ENCODE measurements around the gene CPA5.

Gene CPA5

DNA sequence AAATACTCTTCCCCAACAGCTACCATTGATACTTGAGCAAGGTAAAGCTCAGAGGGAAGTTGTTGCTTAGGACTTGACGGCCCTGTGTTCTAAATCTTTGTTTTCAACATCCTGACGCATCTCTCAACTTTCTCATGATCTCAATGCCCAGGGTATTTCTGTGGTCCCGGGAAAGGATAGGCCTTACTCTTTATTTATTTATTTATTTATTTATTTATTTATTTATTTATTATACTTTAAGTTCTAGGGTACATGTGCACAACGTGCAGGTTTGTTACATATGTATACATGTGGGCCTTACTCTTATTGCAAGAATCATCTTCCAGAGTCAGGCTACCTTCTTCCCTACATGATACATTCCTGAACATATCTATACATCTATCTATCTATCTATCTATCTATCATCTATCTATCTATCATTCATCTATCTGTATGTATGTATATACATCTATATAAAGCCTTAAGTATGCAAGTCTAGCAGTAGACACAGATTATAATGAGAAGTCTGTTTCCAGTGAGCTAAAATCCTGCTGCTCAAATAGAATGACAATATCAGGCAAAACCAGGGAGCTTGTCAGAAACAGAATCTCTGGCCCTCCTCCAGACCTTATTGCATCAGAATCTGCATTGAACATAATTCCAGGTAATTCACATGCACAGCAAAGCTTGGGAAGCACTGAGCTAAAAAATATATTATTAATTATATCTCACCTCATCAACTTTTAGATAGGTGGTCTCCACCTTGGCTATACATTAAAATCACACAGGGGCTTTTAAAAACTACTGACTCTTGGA lies 12.2 kb upstream of the CPA5 start:
- DNase-seq (ENCODE audit: low spot score) = no peak

- DNase-seq (ENCODE audit: low spot score) = no peak
These were observed 10.8 kb upstream of the CPA5 start for GRCh38 chr7:130333832-130334231.

DNA sequence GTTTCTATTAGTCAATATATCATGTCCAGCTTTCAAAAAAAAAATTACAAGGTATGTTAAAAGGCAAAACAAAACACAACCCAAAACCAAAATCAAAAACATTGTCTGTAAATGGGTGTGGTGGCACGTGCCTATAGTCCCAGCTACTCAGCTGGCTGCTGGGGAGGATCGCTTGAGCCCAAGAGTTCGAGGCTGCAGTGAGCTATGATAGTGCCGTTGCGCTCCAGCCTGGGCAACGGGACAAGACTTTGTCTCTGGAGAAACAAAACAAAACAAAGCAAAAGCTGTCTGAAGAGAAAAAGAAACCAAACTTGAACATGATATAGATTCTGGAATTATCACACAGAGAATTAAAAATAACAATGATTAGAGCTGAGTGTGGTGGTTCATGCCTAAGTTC lies 10.3 kb upstream of the CPA5 start:
- DNase-seq (ENCODE audit: low spot score) = no peak

DNA sequence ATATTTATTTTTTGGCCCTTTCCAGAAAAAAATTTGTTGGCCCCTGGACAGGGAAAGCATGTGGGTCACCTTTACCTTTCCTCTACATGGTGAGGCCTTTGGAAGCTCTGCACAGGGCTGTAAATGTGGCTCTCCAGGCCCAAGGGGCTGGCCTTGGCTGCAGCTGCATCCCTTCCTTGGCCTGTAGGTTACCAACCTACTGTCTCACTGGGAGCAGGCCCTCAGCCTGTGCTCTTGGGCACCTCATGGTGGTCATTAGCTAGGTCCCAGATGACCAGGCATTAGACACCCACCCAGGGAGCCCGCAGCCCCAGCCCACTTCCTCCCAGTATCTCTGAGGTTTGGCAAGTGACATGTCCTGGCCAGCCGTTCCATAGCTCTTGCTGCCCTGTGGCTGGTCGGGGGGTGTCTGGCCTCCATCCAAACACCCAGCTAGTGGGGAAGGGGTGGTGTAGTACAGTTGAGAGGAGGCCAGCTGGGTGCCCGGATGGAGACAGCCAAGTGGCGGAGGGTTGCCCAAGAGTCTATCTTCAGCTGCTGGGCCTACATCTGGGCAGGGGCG lies 7.1 kb upstream of the CPA5 start:
- no peak for DNase-seq (ENCODE audit: low spot score)

- DNase-seq (ENCODE audit: low spot score) = no peak
These were observed 6.4 kb upstream of the CPA5 start for GRCh38 chr7:130338233-130338632.

GRCh38 chr7:130341882-130342281 lies 2.7 kb upstream of the CPA5 start:
- DNase-seq (ENCODE audit: low spot score) = no peak

DNA sequence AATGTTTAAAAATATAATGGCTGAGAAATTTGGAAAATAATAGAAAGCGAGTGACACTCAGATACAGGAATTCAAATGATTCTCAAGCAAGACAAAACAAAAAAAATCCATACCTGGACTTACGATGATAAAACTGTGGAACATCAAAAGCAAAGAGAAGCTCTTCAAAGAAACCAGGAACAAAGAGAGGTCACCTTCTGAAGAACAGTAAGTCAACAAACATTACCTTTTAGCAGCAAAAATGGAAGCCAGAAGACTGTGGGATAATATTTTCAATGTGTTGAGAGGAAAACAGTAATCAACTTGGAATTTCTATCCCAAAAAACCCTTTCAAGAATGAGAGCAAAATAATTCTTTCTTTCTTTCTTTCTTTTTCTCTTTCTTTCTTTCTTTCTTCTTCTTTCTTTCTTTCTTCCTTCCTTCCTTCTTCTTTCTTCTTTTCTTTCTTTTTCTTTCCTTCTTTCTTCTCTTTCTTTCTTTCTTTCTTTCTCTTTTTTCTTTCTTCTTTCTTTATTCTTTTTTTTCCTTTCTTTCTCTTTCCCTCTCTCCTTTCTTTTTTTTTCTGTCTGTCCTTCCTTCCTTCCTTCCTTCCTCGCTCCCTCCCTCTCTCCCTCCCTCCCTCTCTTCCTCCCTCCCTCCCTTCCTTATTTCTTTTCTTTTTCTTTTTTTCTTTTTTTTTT lies 1.8 kb upstream of the CPA5 start:
- no peak for DNase-seq (ENCODE audit: low spot score)

DNA sequence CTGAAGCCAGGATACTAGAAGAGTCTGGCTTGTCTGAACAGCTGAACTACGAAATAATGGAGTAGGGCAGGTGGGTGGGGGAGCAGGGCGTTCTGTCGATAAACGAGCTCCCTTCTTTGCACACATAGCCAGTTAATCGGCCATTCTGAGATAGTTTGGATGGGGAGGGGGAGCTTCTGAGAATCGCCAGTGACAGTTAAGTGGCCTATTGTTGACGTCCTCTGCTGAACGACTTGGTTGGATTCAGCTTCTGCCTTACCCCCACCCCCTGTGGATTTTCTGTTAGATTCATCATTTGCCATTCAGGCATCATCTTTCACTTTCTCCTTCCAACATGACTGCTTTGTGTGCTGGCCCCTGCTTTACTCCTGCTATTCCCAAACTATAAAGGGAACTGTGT lies 520 bp downstream of the CPA5 start:
- DNase-seq (ENCODE audit: low spot score) = no peak

DNA sequence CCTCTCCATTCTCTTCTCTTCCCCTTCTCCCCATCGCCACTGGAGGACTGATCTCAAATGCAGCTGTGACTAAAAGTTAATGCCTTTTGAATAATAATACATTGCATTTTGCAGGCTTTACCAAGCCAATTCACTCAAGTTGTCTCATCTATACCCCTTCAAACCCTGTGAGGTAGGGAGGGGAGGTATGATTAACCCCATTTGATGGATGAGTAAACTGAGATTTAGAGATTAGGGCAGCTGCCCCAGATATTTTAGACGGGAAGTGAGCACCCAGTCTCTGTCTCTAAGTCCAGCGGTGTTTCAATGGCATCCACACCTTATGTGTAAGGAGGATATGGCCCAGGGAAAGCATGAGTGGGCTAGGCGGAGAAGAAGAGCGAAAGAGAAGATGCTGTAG lies 1.1 kb downstream of the CPA5 start:
- no peak for DNase-seq (ENCODE audit: low spot score)

DNA sequence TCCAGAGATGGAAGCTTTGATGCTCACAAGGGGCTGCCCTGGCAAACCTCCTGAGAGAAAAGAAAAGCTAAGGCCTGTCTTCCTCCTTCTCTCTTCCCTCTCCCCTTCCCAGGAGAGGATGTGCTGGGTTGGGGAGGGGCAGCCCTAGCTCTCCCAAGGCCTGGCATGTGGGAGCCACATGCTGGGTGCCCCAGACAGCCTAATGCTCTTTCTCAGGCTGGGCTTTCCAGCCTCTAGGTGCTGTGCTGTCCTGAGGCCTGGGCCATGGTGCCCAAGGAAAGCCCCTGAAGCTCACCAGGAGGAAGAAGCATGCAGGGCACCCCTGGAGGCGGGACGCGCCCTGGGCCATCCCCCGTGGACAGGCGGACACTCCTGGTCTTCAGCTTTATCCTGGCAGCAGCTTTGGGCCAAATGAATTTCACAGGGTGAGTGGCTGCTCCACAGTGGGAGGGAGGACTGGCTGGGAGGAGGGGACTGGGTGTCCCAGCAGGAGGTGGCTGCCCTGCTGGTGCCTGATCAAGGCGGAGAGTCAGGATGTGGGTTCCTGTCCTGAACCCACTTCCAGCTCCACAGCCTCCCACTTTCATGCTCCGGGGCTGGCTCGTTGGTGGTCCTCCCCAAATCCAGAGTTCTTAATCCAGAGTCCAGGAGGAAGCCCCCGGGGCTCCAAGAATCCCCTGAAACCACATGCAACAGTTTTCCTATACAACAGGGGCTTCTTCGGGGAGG lies 1.7 kb downstream of the CPA5 start:
- no peak for DNase-seq (ENCODE audit: low spot score)

GRCh38 chr7:130346941-130347340 lies 2.3 kb downstream of the CPA5 start:
- no peak for DNase-seq (ENCODE audit: low spot score)

- DNase-seq (ENCODE audit: low spot score) = no peak
These were observed 5.5 kb downstream of the CPA5 start for GRCh38 chr7:130349911-130350782.

DNA sequence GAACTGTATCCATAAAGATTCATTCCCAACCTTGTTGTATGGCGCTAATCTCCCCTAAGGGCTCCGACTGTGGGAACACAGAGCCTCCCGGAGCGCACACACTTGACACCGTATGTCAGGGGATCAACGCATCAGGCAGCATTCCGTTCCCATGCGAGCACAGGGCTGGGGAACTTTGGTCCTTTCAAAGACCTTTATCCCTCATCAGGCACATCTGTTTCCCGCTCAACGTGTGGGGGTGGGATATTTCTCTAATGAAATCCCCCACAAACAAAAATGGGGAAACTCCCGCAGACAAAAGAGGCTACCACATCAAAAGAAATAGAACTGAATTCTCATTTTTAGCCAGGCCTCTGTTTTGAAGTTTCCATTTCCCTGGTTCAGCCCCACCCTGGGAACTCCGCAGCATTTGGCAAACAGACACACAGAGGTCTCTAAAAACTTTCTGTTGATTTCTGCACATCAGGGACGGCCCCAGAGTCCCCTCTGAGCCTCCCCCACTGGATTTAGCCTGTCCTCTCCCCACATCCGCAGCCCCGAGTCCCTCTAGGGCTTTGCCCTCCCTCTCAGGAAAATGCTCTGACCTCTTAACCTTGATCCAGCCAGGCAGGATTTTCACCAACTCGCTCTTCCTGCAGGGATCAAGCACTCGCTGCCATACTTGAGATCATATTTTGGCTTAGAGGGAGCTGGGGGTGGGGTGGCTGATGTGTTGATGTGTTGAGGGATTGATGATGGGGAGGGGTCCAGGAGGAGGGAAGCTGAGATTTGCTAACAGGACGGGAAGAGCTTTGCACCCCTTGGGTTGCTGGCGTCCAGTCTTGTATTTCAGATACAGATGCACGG lies 6.6 kb downstream of the CPA5 start:
- DNase-seq (ENCODE audit: low spot score) = no peak

DNA sequence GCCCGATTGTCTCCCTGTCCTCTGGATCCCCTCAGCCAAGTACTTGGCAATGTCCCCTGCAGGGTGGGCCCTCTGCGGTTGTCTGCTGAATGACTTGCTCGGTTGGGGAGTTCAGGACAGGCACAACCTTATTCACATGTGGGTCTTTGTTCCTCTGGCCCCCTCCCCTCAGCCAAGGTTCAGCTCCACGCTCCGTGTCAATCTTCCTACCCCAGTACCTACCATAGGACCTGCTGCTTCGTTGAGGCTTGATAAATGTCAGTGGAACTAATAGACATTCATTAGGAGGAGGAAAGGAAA lies 7.1 kb downstream of the CPA5 start:
- no peak for DNase-seq (ENCODE audit: low spot score)

DNA sequence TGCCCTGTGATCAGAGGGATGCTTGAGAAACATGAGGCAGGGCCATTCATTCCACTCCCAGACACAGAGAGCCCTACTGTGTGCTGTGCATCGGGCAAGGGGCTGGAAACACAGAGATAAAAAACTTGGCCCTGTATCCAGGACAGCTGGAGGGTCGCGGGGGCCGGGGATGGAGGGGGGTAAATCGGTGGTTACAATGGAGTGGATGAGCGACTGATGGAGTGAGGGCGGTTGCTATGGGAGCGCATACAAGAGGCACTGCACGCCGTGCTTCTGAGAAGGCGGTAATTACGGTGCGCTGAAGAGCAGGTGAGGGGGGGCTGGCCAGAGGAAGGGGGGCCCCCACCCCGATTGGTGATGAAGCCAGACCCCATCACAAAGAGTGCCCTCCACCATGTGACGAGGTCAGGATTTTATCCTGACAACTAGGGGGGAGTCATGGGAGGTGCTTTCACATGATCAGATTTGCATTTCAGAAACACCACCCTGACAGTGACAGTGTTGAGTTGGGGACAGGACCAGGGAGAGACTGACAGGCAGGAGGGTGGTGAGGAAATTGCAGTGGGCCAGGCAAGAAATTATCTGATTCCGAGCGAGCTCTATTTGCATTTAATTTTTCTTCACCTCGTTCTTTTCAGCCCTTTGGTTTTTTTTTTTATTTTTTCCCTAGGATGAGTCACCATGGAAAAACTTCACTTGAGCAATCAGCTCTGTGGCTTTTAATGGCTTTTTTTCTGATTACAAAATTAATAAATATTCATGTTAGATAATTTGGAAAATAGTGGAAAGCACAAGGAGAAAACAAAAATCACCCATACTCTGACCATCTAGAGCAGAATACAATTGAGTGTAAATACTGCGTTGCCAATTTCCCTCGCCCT lies 7.8 kb downstream of the CPA5 start:
- DNase-seq (ENCODE audit: low spot score) = no peak

- DNase-seq (ENCODE audit: low spot score) = no peak
These were observed 8.6 kb downstream of the CPA5 start for GRCh38 chr7:130353196-130353595.

GRCh38 chr7:130356121-130356875 lies 11.7 kb downstream of the CPA5 start:
- peak; percentile 73 for DNase-seq (ENCODE audit: low spot score)

GRCh38 chr7:130356876-130357611 lies 12.4 kb downstream of the CPA5 start:
- DNase-seq (ENCODE audit: low spot score) = no peak

GRCh38 chr7:130358471-130358870 lies 13.9 kb downstream of the CPA5 start:
- DNase-seq (ENCODE audit: low spot score) = no peak
